ENCODE measurements around the gene NHLRC2. TPM values are rescaled to one million over a fixed set of nuclear protein-coding genes. Genes with fewer than 3 reads are reported as not detected.

The NHLRC2 gene
- total RNA-seq, 1 experiment from 2014 or later: 30.9 TPM

DNA sequence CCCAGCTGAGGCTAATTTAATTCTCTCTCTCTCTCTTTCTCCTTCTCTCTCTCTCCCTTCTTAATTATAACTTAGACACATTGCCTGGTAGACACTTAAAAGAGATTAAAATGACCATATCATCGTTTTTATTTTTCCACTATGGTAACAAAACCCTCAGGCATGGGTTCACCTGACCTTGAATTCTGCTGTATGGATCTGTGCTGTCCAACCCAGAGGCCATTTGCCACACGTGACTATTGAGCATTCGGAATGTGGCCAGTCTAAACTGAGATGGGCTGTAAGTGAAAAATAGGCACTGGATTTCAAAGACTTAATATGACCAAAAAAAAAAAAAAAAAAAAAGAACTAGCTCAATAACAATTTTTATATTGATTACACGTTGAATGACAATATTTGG lies 93.6 kb downstream of the NHLRC2 start:
- no peak overlapping the region for H2AFZ ChIP-seq (ENCODE audit: low read length)
- H3K14ac ChIP-seq (ENCODE audit: insufficient read depth, low read length): no peak overlapping the region
- WGBS (ENCODE audit: extremely low coverage, insufficient read length, low lambda C conversion rate): no CpG with 5 or more reads among the region's 4 CpGs
- H3K23me2 ChIP-seq (ENCODE audit: insufficient read length, low read depth, low read length, poor library complexity, severe bottlenecking): no peaks in the 10 kb centered on the region
- no peak overlapping the region for H3K56ac ChIP-seq (ENCODE audit: insufficient read length, low read depth, low read length)
- H3K27me3 ChIP-seq (ENCODE audit: insufficient read depth, low read length): no peaks in the 10 kb centered on the region
- peaks cover 3% of the 10 kb centered on the region; the same call in 1 of the 2 replicates for H3K4me1 ChIP-seq (ENCODE audit: insufficient read depth, low read length)
- H3K4ac ChIP-seq (ENCODE audit: low read depth, low read length): no peak overlapping the region
- no peak overlapping the region for H3K27ac Mint-ChIP-seq
- no peaks in the 10 kb centered on the region for H3K79me2 ChIP-seq (ENCODE audit: insufficient read depth, low read length)
- H3K4me1 Mint-ChIP-seq: no peaks in the 10 kb centered on the region
- no peak overlapping the region for H3K9ac ChIP-seq (ENCODE audit: extremely low read depth, insufficient read length, low read length)
- no peaks in the 10 kb centered on the region for H3K9me3 ChIP-seq (ENCODE audit: control insufficient read depth, low read depth, low read length)
- no peak overlapping the region for H4K5ac ChIP-seq (ENCODE audit: insufficient read length, low read depth, low read length)
- H2BK20ac ChIP-seq (ENCODE audit: low read depth, low read length, poor library complexity, severe bottlenecking): no peak overlapping the region
- H3T11ph ChIP-seq (ENCODE audit: low read length): no peak overlapping the region
- no peak overlapping the region for H3K4me3 Mint-ChIP-seq
- H3K36me3 Mint-ChIP-seq (ENCODE audit: insufficient read depth in 1 of 3, low read depth in 3 of 3): no peaks in the 10 kb centered on the region; a peak in 1 of 7 replicates
- H2AK5ac ChIP-seq (ENCODE audit: insufficient read length, low read length): no peak overlapping the region
- H4K91ac ChIP-seq (ENCODE audit: insufficient read length, low read depth, low read length): no peak overlapping the region
- H3K9me3 Mint-ChIP-seq: no peaks in the 10 kb centered on the region
- H4K20me1 ChIP-seq (ENCODE audit: control insufficient read depth, insufficient read depth, insufficient read length): no peaks in the 10 kb centered on the region
- no peak overlapping the region for H3K27ac ChIP-seq (ENCODE audit: insufficient read length, low read depth, low read length)
- H2BK120ac ChIP-seq (ENCODE audit: low read depth, low read length, poor library complexity, severe bottlenecking): no peak overlapping the region
- no peak overlapping the region for H4K8ac ChIP-seq (replicated peaks; ENCODE audit: insufficient read length, low read depth, low read length)
- H3K79me1 ChIP-seq (ENCODE audit: insufficient read depth, low read depth, low read length, poor library complexity, severe bottlenecking): no peaks in the 10 kb centered on the region
- no peak overlapping the region for H2BK12ac ChIP-seq (ENCODE audit: insufficient read length, low read depth, low read length)
- no peak overlapping the region for H2BK5ac ChIP-seq (ENCODE audit: insufficient read length, low read length)
- DNase-seq: no peak
- H3K23ac ChIP-seq (ENCODE audit: insufficient read length, low read depth, low read length): no peak overlapping the region
- no peaks in the 10 kb centered on the region; the same call in 1 of the 2 replicates for H3K27me3 Mint-ChIP-seq (ENCODE audit: low read depth)
- H3K18ac ChIP-seq (ENCODE audit: insufficient read length, low read depth, low read length): no peak overlapping the region
- no peak overlapping the region for H3K4me2 ChIP-seq (ENCODE audit: insufficient read depth, insufficient read length, low read length)
- TF ChIP-seq CTCF (conservative IDR thresholded peaks at IDR 0.05): no peak
- H2BK15ac ChIP-seq (ENCODE audit: low read depth, low read length): no peak overlapping the region
